GM18870 (cell line): ENCODE measurements around the gene DGCR6L.
"Not testable (repeated sequence)": the region's sequence is repeated elsewhere in the genome, so short reads cannot be mapped to it uniquely, and the experiment has no call there.

Source experiments
- ATAC-seq: cut with Tn5 transposase; IDR thresholded peaks from one replicate; pipeline ENCODE4 v1.9.1; 2021; ENCODE audit warnings: moderate library complexity; ENCODE audit not compliant: unreplicated experiment

Gene DGCR6L

DNA sequence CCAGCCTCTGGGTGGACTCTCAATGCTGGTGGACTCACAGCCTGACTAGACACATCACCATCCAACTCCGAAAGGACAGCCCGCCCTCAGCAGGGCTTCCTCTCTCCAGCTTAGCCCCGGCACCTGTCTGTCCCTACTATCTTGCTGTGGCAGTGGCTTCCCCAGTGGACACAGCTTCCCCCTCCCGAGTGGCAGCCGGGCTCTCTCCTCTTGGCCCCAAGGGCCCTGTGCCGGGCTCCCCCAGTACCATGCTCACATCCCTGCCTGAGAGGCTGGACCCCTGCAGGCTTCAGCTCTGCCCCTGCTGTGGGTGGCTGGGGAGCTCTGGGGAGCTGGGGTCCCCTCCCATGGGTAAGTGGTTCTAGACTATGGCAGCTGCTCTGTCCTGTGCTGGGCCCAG lies 9.1 kb downstream of the DGCR6L start:
- not testable (repeated sequence) for ATAC-seq

- ATAC-seq, result not testable (repeated sequence)
These were observed 9.7 kb downstream of the DGCR6L start for GRCh38 chr22:20310180-20310579.

DNA sequence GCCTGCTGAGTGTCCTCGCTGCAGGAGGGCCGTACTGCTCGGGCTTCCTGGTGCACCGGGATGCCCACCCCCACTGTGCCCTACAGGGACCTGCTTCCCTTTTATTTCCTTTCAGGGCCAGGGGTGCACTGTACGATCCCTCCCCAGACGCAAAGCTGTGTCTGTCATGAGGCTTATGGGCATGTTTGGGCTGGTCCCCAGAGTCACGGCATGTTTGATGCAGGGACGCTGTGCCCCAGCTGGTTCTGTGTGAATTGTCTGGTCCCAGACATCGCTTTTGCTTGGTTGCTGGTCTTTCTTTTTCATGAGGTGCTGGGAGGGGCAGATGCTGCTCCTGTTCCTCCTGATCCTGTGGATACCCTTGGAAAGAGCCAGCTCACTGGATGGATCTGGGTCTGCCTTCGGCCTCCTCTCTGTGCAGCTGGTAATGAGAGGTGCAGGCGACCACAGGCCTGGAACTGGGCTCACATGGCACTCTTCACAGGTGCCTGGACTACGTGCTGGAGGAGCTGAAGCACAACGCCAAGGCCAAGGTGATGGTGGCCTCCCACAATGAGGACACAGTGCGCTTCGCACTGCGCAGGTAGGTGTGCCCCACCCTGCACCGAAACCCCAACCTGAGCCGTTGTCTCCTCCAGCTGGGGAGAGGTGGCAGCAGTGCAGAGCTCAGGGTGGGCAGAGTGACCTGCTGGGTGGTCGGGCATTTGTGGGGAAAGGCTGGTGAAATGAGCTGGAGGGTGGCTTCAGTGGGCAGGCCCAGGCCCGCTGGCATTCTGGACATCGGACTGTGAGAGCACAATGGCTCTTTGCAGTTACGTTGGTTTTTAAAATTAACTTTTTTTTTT lies 10.8 kb downstream of the DGCR6L start:
- not testable (repeated sequence) for ATAC-seq

DNA sequence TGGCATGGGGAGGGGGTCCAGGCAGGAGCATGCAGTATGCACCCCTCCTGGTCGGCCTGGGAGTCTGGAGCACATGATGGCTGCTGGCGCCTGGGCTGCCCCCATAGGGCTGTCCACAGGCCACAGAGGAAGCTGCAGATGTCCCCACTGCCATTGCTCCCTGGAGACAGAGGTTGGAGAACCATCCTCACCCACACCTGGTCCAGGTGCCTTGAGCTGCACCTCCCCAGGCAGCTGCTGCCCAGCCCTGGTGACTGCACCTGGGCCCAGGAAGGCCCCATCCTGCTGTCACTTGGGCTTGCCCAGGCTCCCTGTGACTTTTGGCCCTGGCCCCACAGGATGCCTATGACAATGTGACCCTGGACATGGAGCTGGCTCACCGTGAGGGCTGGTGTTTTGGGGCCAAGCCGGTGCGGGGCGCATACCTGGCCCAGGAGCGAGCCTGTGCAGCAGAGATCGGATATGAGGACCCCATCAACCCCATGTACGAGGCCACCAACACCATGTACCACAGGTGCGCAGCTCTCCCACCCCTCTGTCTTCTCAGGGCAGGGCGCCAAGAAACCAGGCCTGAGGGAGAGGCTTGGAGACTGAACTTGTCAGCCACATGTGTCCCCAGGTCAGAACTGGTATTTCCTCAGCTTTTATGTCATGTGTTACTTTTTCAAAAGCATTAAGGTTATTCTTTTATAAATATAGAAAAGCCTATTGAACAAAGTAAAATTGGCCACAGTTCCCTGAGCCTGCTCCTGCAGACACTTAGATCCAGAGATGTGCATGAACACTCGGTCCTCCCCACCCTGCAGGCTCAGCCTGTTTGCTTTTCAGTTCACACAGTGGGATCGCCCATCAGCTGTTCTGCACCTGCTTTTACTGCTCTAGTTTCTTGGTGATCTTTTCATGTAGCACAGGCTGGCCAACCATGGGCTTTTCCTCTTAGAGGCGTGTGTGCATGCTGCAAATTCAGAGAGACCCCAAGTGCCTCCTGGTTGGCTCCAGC lies 12.1 kb downstream of the DGCR6L start:
- ATAC-seq, result not testable (repeated sequence)

DNA sequence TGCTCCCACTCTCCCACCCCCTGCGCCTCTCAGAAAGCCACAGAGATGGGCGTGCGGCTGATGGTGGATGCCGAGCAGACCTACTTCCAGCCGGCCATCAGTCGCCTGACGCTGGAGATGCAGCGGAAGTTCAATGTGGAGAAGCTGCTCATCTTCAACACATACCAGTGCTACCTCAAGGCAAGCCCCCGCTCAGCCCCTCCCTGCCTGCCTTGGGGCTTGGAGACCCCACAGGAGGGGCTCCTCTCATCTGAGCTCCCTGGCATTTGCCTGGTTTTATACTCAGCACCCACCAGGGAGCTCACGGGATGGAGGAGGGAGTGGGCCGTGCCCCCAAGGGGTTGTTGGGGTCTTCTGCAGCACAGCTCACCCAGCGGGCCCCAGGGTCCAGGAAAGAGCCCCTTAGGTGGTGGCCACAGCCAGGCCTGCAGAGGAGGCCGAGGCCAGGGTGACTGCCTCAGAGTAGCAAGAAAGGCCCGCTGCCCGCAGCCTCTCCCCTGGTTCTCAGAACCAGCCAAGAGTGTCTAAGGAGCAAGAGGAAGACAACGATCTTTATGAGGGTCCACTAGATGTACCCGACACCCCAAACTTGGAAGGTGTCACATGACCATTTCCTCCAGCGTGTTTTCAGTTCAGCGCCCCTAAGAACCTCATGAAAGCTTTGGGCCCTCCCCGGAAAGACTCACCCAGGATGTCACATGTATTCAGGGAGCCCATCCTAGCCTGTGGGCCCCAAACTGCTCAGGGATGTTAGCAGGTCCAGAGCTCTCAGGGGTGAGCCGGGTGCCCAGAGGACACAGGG lies 13.0 kb downstream of the DGCR6L start:
- not testable (repeated sequence) for ATAC-seq

GRCh38 chr22:20305894-20306645 lies 13.8 kb downstream of the DGCR6L start:
- no peak for ATAC-seq

DNA sequence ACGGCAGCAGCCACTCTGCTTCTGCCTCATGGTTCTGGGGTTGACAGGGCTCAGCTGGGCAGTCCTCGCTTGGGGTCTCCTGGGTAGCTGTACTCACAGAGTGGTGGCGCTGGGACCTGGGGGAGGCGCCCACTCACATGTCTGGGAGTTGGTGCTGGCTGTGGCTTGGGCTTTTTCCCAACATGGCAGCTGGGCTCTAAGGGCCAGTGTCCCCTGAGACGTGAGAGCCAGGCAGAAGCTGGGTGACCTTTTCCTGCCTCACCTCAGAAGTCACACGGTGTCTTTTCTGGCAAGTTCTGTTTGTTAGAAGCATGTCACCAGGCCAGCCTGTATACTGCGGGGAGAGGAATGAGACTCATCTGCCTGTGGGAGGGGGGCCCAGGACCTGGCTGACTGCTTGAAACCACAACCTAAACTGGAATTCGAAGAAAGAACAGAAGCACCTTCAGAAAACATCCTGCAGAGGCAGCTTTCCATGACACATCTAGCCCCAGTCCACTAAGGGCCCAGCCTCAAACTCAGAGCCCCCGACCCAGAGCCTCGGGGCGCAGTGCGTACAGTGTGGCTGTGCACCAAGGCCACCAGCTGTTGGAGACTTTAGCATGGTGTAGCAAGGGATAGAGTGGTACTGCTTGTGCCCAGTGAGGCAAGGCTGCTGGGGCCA lies 14.5 kb downstream of the DGCR6L start:
- ATAC-seq, result not testable (repeated sequence)

DNA sequence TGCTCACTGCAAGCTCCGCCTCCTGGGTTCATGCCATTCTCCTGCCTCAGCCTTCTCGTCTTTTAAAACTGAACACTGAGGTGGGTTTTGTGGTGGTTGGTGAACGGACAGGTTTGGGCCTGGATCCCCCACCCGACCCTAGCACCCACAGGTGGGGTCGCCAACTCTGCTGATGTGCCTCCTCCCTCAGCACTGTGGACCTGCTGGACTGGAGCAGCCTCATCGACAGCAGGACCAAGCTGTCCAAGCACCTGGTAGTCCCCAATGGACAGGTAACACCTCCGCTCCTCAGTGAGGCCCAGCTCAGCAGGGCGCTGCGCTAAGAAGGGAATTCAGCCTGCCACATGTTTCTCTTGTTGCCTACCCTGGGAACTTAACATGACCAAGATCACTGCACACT lies 15.2 kb downstream of the DGCR6L start:
- ATAC-seq, result no peak

GRCh38 chr22:20303229-20303534 lies 16.7 kb downstream of the DGCR6L start:
- not testable (repeated sequence) for ATAC-seq

- no peak for ATAC-seq
These were observed 17.2 kb downstream of the DGCR6L start for GRCh38 chr22:20302438-20303228.

DNA sequence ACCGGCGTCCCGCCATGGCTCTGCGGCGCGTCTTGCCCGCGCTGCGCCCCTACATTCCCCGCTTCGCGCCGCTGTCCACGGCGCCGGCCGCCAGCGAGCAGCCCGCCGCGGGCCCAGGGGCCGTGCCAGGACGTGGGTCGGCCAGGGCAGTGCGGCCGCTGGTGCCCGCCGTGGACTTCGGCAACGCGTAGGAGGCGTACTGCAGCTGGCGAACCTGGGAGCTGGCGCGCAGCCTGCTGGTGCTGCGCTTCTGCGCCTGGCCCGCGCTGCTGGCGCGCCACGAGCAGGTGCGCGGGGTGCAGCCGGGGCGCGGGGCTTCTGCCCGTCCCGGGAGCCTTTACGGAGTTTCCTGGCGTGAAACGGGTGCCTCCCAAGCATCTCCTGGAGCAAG lies 20.1 kb downstream of the DGCR6L start:
- ATAC-seq, result no peak

GRCh38 chr22:20298803-20299745 lies 20.8 kb downstream of the DGCR6L start:
- ATAC-seq, result no peak

DNA sequence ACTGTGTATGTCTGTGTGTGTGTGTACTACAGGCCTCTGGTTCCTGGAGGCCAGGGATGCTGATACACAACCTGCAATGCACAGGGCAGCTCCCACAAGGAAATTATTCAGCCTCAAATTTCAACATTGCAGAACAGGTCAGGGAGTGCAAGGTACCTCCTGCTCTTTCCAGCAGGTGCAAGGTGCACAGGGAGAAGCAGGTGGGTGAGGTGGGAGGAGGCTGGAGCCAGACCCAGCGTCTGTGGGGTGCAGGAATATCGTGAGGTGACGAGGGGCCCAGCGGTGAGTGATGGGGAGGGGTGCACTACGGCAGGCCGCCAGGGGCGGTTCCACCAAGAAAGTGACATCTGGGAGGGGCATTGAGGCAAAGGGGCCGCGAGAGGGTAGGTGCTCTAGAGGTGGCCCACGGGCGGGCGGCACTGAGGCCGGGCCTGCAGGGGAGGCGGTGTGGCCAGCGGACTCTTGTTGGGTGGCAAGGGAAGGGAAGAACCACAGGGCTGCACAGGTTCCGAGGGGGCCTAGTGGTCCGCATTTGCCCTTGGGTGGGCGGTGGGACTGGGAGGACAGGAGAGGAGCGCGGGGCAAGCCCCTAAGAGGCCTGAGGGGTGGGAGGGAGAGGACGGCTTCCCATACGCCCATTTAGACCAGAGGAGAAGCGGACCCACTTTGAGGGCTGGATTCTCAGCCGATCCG lies 21.6 kb downstream of the DGCR6L start:
- ATAC-seq, result no peak

DNA sequence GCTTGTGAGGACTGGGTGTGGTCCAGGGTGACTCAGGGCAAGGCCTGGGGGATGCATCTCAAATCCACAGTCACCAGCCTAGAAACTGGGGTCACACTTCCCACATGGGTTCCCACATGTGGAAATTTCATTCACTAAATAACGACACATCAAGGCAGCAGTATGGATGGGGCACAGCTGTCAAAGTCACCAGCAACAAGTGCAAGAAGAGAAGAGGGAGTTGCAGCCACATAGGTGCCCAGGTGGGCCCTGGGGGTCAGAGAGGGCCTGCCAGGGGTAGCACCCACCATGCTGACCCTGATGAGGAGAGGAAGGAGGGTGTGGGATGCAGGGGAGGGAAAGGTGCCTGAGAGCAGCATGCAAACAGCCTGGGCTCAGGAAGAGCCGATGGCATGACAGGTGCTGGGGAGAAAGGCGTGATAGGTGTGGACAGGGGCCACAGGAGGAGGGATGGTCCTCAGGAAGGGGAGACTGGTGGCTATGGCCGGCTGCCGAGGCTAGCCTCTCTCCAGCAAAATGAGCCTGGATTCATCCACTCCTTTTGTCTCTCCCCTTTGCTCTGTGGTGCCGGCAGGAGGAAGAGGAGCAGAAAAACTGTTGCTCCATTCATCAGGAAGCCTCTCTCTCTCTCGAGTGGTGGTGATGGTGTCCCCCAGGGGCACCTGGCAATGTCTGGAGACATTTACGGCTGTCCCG lies 22.3 kb downstream of the DGCR6L start:
- no peak for ATAC-seq

DNA sequence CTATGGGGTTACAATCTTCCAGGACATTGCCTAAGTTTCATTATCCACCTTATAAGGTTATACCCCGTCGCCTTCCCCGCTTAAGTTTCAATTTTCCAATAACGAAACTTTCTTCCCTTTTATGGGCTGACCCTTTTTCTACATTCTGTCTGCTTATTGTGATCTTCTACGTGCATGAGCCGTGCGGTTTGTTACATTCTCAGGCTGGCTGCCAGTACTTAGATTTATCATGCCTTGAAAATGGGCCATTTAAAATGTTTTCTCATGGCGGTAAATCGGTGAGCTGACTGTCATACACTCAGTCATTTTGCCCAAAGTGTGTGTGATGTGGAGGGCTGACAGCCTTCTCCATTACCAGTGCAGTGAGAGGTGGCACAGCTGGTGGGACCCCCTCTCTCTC lies 23.3 kb downstream of the DGCR6L start:
- no peak for ATAC-seq

- no peak for ATAC-seq
These were observed 24.4 kb downstream of the DGCR6L start for GRCh38 chr22:20295262-20296064.
